ENCODE measurements around the gene MTO1. TPM values are rescaled to one million over a fixed set of nuclear protein-coding genes. Genes with fewer than 3 reads are reported as not detected.
A peak's percentile ranks its signal among the peaks of the same experiment; 100 is the strongest.
"Not testable (repeated sequence)": the region's sequence is repeated elsewhere in the genome, so short reads cannot be mapped to it uniquely, and the experiment has no call there.

The MTO1 gene
- total RNA-seq, 1 donor from 2014 or later = 33.3 TPM

DNA sequence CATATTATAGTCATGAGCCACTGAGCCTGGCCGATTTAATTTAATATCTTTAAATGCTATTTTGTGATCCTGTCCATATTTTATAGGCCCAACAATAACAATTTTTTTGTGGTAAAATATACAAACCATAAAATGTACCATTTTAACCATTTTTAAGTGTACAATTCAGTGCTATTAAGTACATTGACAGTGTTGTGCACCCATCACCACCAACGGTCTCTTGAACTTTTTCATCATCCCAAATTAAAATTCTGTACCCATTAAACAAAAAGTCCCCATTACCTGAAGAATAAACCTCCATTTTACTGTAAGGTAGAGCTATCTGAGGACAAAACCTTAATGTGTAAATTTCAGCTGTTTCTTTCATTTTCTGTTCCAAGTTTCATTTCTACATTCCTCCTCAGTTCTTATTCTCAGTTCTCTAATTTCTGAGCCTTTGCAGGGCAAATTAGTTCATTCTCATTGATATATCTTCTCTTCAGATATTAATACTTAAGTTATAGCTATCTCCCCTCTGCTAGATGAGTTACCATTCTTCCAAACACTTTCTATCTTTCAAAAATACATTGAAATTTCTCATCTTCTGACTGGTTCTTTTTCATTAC, 10.3 kb downstream of the MTO1 start:
- Mint-ChIP-seq H3K4me3 (peak overlapping the region; percentile 70), H3K9me3 (no peaks in the 10 kb centered on the region), H3K27ac (peak overlapping the region; percentile 66), H3K36me3 (ENCODE audit: low read depth) (peaks cover 35% of the 10 kb centered on the region), H3K27me3 (ENCODE audit: insufficient read depth) (no peaks in the 10 kb centered on the region), H3K4me1 (ENCODE audit: low read depth) (peaks cover 22% of the 10 kb centered on the region)
- DNase-seq (ENCODE audit: low spot score) = no peak
- intact Hi-C loops (cut with micrococcal nuclease) = loop anchor here (1.0 kb wide), 1 partner anchor 10 kb away; the partner anchor contains the start of gene MTO1

DNA sequence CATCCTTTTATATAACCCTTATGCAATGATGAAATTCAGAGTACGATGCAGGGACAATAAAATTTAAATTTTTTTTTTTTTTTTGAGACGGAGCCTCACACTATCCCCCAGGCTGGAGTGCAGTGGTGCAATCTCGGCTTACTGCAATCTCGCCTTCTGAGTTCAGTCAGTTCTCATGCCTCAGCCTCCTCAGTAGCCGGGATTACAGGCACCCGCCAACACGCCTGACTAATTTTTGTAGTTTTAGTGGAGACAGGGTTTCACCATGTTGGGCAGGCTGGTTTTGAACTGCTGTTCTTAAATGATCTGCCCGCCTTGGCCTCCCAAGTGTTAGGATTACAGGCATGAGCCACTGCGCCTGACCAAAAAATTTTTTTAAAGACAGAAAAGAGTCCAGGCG, 15.2 kb downstream of the MTO1 start:
- H3K9me3 Mint-ChIP-seq = no peaks in the 10 kb centered on the region
- H3K36me3 Mint-ChIP-seq (ENCODE audit: low read depth) = peaks cover 31% of the 10 kb centered on the region
- intact Hi-C loops (cut with micrococcal nuclease) = no loop called here
- DNase-seq (ENCODE audit: low spot score) = no peak
- H3K27ac Mint-ChIP-seq = no peak overlapping the region
- no peaks in the 10 kb centered on the region for H3K27me3 Mint-ChIP-seq (ENCODE audit: insufficient read depth)
- H3K4me3 Mint-ChIP-seq = no peak overlapping the region
- H3K4me1 Mint-ChIP-seq (ENCODE audit: low read depth) = peaks cover 9% of the 10 kb centered on the region

DNA sequence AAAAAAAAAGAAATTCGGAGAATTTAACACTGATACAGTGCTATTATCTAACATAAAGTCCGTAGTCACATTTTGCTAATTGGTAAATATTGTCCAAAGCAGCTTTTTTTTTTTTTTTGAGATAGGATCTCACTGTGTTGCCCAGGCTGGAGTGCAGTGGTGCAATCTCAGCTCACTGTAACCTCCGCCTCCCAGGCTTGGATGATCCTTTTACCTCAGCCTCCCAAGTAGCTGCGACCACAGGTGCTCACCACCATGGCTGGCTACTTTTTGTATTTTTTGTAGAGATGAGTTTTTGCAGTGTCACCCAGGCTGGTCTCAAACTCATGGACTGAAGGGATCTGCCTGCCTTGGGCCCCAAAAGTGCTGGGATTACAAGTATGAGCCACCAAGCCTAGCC, 15.9 kb downstream of the MTO1 start:
- DNase-seq (ENCODE audit: low spot score) = no peak
- Mint-ChIP-seq H3K4me1 (ENCODE audit: low read depth) (peaks cover 3% of the 10 kb centered on the region), H3K36me3 (ENCODE audit: low read depth) (peaks cover 32% of the 10 kb centered on the region), H3K9me3 (no peaks in the 10 kb centered on the region), H3K27me3 (ENCODE audit: insufficient read depth) (no peaks in the 10 kb centered on the region), H3K27ac (no peak overlapping the region), H3K4me3 (no peak overlapping the region)
- intact Hi-C loops (cut with micrococcal nuclease) = no loop called here

DNA sequence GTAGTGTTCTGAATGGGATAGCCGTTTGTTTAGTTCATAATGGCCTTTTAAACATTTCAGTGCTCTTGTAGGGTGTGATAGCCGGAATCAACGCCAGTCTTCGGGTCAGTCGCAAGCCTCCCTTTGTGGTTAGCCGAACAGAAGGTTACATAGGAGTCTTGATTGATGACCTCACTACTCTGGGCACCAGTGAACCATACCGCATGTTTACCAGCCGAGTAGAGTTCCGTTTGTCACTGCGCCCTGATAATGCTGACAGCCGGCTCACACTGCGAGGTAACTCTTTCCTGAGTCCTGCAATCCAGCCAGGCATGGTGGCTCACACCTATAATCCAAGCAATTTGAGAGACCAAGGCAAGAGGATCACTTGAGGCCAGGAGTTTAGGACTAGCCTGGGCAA, 20.4 kb downstream of the MTO1 start:
- intact Hi-C loops (cut with micrococcal nuclease) = no loop called here
- Mint-ChIP-seq H3K4me3 (no peak overlapping the region), H3K9me3 (no peaks in the 10 kb centered on the region), H3K27me3 (ENCODE audit: insufficient read depth) (no peaks in the 10 kb centered on the region), H3K36me3 (ENCODE audit: low read depth) (peaks cover 37% of the 10 kb centered on the region), H3K27ac (peak overlapping the region; percentile 47), H3K4me1 (ENCODE audit: low read depth) (no peaks in the 10 kb centered on the region)
- DNase-seq (ENCODE audit: low spot score) = no peak

DNA sequence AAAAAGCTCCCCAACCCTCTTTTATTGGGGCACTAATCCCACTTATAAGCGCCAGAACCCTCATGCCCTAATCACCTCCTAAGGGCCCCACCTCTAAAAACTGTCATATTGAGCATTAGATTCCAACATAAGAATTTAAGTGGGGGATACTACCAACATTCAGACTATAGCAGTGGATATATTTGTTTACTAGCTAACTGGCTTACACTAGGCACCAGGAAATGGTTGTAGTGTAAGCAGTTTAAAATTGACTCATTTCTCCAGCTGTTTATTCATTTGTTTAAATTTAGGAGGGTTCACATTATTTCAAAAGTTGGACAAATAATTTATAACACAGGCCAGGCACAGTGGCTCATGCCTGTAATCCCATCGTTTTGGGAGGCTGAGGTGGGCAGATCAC, 22.9 kb downstream of the MTO1 start:
- Mint-ChIP-seq H3K4me1 (ENCODE audit: low read depth) (no peaks in the 10 kb centered on the region), H3K9me3 (no peaks in the 10 kb centered on the region), H3K4me3 (no peak overlapping the region), H3K27ac (no peak overlapping the region), H3K27me3 (ENCODE audit: insufficient read depth) (no peaks in the 10 kb centered on the region), H3K36me3 (ENCODE audit: low read depth) (peaks cover 47% of the 10 kb centered on the region)
- DNase-seq (ENCODE audit: low spot score) = no peak
- intact Hi-C loops (cut with micrococcal nuclease) = no loop called here

DNA sequence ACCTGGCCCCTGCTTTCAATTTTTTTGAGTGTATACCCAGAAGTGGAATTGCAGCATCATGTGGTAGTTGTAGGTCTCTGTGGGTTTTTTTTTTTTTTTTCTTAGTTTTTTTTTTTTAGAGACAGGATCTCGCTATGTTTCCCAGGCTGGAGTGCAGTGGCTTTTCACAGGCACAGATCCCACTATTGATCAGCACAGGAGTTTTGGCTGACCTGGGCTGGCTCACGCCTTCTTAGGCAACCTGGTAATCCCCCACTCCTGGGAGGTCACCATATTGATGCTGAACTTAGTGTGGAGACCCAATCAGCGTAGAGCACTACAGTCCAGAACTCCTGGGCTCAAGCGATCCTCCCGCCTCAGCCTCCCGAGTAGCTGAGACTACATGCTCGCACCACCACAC, 25.9 kb downstream of the MTO1 start:
- Mint-ChIP-seq H3K36me3 (ENCODE audit: low read depth) (peaks cover 53% of the 10 kb centered on the region), H3K4me3 (no peak overlapping the region), H3K27me3 (ENCODE audit: insufficient read depth) (no peaks in the 10 kb centered on the region), H3K4me1 (ENCODE audit: low read depth) (no peaks in the 10 kb centered on the region), H3K9me3 (no peaks in the 10 kb centered on the region), H3K27ac (no peak overlapping the region)
- intact Hi-C loops (cut with micrococcal nuclease) = no loop called here
- no peak for DNase-seq (ENCODE audit: low spot score)

DNA sequence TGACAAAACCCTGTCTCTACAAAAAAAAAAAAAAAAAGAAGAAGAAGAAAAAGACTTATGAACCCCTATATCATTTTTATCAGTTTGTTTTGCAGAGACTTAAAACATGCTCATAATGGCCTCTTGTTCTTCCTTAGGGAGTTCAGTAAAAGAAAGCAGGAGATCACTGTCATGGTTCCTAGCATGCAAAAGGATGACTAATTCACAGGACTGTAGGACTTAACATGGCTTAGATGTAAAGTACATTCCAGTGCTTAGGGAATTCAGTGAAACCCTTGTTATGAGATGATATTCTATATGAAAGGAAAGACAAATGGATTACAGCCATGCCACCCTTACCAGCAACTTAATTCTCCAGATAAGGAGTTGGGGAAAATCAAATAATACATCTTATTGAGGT, 29.8 kb downstream of the MTO1 start:
- DNase-seq (ENCODE audit: low spot score) = no peak
- no peak overlapping the region for H3K4me3 Mint-ChIP-seq
- intact Hi-C loops (cut with micrococcal nuclease) = no loop called here
- no peaks in the 10 kb centered on the region for H3K9me3 Mint-ChIP-seq
- no peaks in the 10 kb centered on the region for H3K4me1 Mint-ChIP-seq (ENCODE audit: low read depth)
- H3K27ac Mint-ChIP-seq = no peak overlapping the region
- H3K27me3 Mint-ChIP-seq (ENCODE audit: insufficient read depth) = no peaks in the 10 kb centered on the region
- H3K36me3 Mint-ChIP-seq (ENCODE audit: low read depth) = peaks cover 46% of the 10 kb centered on the region

DNA sequence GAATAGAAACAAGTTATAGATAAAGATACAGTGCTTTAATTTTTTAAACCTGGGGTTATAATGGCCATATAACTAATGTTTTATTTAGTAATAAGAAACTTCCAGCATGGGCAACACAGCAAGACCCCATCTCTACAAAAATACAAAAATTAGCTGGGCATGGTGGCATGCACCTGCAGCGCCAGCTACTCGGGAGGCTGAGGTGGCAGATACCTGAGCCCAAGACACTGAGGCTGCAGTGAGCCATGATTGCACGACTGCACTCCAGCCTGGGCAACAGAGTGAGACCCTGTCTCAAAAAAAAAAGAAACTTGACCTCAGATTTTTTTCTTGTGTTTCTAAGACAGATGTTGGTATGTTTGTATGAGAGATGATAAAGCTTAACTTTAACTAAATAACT, 36.4 kb downstream of the MTO1 start:
- peaks cover 24% of the 10 kb centered on the region for H3K36me3 Mint-ChIP-seq (ENCODE audit: low read depth)
- DNase-seq (ENCODE audit: low spot score) = no peak
- H3K27me3 Mint-ChIP-seq (ENCODE audit: insufficient read depth) = no peaks in the 10 kb centered on the region
- H3K4me3 Mint-ChIP-seq = no peak overlapping the region
- intact Hi-C loops (cut with micrococcal nuclease) = no loop called here
- no peaks in the 10 kb centered on the region for H3K4me1 Mint-ChIP-seq (ENCODE audit: low read depth)
- no peaks in the 10 kb centered on the region for H3K9me3 Mint-ChIP-seq
- no peak overlapping the region for H3K27ac Mint-ChIP-seq

DNA sequence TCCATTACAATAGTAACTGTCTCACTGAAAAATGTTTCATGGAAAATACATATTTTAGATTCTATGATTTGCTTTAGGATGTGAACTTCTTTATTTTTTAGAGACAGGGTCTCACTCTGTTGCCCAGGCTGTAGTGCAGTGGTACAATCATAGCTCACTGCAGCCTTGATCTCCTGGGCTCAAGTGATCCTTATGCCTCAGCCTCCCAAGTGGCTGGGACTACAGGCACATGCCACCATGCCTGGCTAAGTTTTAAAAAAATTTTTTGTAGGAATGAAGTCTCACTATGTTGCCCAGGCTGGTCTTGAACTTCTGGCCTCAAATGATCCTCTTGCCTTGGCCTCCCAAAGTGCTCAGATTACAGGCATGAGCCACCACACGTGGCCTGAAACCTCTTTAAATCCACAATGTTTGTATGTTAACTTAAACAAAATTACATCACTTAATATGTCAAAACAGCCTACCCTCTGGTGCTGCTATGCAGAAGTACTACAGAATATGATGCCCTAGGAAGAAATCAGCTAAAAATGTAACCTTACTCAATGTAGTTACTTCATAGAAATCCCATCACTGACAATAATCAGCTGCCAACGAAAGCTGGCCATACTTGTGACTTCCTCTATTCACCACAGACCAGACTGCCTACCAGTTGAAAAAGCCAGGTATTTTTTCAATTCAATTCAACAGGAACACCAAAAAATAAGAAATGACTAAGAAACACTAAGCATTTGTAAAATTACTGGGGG, 41.7 kb downstream of the MTO1 start:
- H3K27me3 Mint-ChIP-seq (ENCODE audit: insufficient read depth) = no peaks in the 10 kb centered on the region
- H3K9me3 Mint-ChIP-seq = no peaks in the 10 kb centered on the region
- DNase-seq (ENCODE audit: low spot score) = no peak
- no peaks in the 10 kb centered on the region for H3K4me1 Mint-ChIP-seq (ENCODE audit: low read depth)
- no peak overlapping the region for H3K27ac Mint-ChIP-seq
- intact Hi-C loops (cut with micrococcal nuclease) = no loop called here
- no peak overlapping the region for H3K4me3 Mint-ChIP-seq
- peaks cover 18% of the 10 kb centered on the region for H3K36me3 Mint-ChIP-seq (ENCODE audit: low read depth)

DNA sequence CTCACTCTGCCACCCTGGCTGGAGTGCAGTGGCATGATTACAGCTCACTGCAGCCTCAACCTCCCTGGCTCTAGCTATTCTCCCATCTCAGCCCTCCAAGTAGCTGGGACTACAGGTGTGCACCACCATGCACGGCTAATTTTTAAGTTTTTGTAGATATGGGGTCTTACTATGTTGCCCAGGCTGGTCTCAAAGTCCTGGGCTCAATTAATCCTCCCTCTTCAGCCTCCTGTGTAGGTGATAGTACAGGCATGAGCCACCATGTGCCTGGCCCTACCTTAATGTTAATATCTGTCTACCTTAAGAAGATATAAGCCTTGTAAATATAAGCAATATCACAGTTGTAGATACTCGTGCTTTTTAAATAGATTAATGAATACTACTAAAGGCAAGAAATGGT, 42.6 kb downstream of the MTO1 start:
- peaks cover 17% of the 10 kb centered on the region for H3K36me3 Mint-ChIP-seq (ENCODE audit: low read depth)
- no peak overlapping the region for H3K27ac Mint-ChIP-seq
- H3K4me3 Mint-ChIP-seq = no peak overlapping the region
- H3K4me1 Mint-ChIP-seq (ENCODE audit: low read depth) = no peaks in the 10 kb centered on the region
- no peaks in the 10 kb centered on the region for H3K27me3 Mint-ChIP-seq (ENCODE audit: insufficient read depth)
- no peaks in the 10 kb centered on the region for H3K9me3 Mint-ChIP-seq
- intact Hi-C loops (cut with micrococcal nuclease) = no loop called here
- no peak for DNase-seq (ENCODE audit: low spot score)

DNA sequence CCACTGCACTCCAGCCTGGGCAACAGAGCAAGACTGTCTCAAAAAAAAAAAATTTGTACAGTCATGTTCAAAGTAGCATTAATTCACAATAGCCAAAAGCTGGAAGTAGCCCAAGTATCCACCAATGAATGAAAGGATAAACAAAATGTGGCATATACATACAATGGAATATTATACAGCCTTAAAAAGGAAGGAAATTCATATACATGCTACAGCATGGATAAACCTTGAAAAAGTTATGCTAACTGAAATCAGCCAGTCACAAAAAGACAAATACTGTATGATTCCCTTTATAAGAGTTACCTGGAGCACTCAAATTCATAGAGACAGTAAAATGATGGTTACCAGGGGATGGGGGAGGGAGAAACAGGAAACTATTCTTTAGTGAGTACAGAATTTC, 43.6 kb downstream of the MTO1 start:
- Mint-ChIP-seq H3K4me3 (no peak overlapping the region), H3K27me3 (ENCODE audit: insufficient read depth) (no peaks in the 10 kb centered on the region), H3K27ac (no peak overlapping the region), H3K9me3 (no peaks in the 10 kb centered on the region), H3K4me1 (ENCODE audit: low read depth) (no peaks in the 10 kb centered on the region), H3K36me3 (ENCODE audit: low read depth) (peaks cover 21% of the 10 kb centered on the region)
- intact Hi-C loops (cut with micrococcal nuclease) = no loop called here
- no peak for DNase-seq (ENCODE audit: low spot score)

DNA sequence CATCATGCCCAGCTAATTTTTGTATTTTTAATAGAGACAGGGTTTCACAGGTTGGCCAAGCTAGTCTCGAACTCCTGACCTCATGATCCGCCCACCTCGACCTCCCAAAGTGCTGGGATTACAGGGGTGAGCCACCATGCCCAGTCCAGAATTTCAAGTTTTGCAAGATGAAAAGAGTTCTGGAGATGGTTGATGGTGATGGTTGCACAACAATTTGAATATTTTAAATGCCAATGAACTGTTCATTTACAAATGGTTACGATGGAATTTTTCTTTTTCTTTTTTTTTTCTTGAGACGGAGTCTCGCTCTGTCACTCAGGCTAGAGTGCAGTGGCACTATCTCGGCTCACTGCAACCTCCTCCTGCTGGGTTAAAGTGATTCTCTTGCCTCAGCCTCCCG, 44.2 kb downstream of the MTO1 start:
- H3K9me3 Mint-ChIP-seq; intact Hi-C loops (cut with micrococcal nuclease); H3K27ac Mint-ChIP-seq; H3K4me1 Mint-ChIP-seq (ENCODE audit: low read depth); DNase-seq (ENCODE audit: low spot score); H3K27me3 Mint-ChIP-seq (ENCODE audit: insufficient read depth); H3K4me3 Mint-ChIP-seq: not testable (repeated sequence)
- H3K36me3 Mint-ChIP-seq (ENCODE audit: low read depth) = peaks cover 19% of the 10 kb centered on the region

DNA sequence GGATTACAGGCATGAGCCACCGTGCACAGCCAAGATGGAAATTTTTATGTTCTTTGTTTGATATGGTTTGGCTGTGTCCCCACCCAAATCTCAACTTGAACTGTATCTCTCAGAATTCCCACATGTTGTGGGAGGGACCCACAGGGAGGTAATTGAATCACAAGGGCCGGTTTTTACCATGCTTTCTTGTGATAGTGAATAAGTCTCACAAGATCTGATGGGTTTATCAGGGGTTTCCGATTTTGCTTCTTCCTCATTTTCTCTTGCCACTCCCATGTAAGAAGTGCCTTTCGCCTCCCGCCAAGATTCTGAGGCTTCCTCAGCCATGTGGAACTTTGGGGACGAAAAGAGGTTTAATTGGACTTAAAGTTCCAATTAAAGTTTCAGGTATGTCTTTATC, 44.7 kb downstream of the MTO1 start:
- no peaks in the 10 kb centered on the region for H3K9me3 Mint-ChIP-seq
- H3K4me1 Mint-ChIP-seq (ENCODE audit: low read depth) = no peaks in the 10 kb centered on the region
- peaks cover 19% of the 10 kb centered on the region for H3K36me3 Mint-ChIP-seq (ENCODE audit: low read depth)
- DNase-seq (ENCODE audit: low spot score) = no peak
- no peak overlapping the region for H3K4me3 Mint-ChIP-seq
- H3K27ac Mint-ChIP-seq = no peak overlapping the region
- intact Hi-C loops (cut with micrococcal nuclease) = no loop called here
- no peaks in the 10 kb centered on the region for H3K27me3 Mint-ChIP-seq (ENCODE audit: insufficient read depth)

DNA sequence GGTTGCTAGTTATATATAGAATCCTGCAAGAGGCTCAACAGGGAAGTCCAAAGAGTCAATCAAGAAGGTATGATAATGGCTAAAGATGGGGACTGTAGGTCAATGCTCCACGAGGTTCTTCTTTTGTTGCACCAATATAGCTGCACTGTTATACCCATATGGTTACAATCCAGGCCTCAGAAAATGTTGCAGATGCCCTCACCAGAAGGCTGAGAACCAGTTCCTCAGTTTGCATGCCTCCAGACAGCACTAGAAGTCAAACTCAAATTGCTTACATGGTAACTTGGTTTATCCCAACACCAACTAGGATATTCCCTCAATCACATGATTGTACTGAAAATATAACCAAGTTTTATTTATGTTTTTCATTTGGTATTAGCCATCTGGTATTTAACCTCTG, 47.2 kb downstream of the MTO1 start:
- Mint-ChIP-seq H3K4me3 (no peak overlapping the region), H3K9me3 (no peaks in the 10 kb centered on the region), H3K27me3 (ENCODE audit: insufficient read depth) (no peaks in the 10 kb centered on the region), H3K27ac (no peak overlapping the region), H3K36me3 (ENCODE audit: low read depth) (peaks cover 12% of the 10 kb centered on the region), H3K4me1 (ENCODE audit: low read depth) (peaks cover 5% of the 10 kb centered on the region)
- intact Hi-C loops (cut with micrococcal nuclease) = no loop called here
- DNase-seq (ENCODE audit: low spot score) = no peak

Measured in activated T-helper 1 cell treated with anti-CD3 and anti-CD28 coated beads, Interleukin-12 subunit alpha, Interleukin-12 subunit beta, Interleukin-2, Interleukin-4 antibody, amounts not matched to agents 30 ng/mL and 10 ng/mL and 1 ng/mL, durations not matched to agents 14 hours and 24 hours and 36 hours (primary cell).